HCT116 (cell line): Measurements from ENCODE around the gene PSMB7. TPM values are rescaled to one million over a fixed set of nuclear protein-coding genes. Genes with fewer than 3 reads are reported as not detected.

Source experiments
- ATAC-seq: fragments of 200-7000 bp; cut with Tn5 transposase; 2 replicates; pipeline ENCODE4 v1.9.1; 2020; ENCODE audit warnings: mild to moderate bottlenecking, moderate library complexity
- BruUV-seq: library from RNA; stranded (reverse); fragments of 400-500 nt; replicated peaks from 2 replicates; lab custom pipeline; 2021; lab: Mats Ljungman, UMichigan
- CTCF ChIA-PET: fragments of 300-600 bp; sonication (Branson Sonifier 250); formaldehyde crosslinking; loops from one replicate; lab custom pipeline; 2021; ENCODE audit warnings: antibody characterized with exemption; lab: Charles Lee
- POLR2A ChIA-PET: fragments of 300-600, 350-600 bp; sonication (Branson Sonifier 250); formaldehyde crosslinking; loops from one replicate; lab custom pipeline; 2021; ENCODE audit warnings: antibody characterized with exemption; lab: Charles Lee
- RAD21 ChIA-PET, 2 experiments: fragments of 300-600 bp; sonication (Branson Sonifier 250); formaldehyde crosslinking; loops; one replicate each; lab custom pipeline; 2023; ENCODE audit warnings: low total read pairs in 2 of 2; ENCODE audit not compliant: uncharacterized antibody in 2 of 2, unreplicated experiment in 2 of 2, low non-redundant PET in 1 of 2; lab: Charles Lee
- DNase-seq: peaks from one replicate; pipeline ENCODE4 v3.0.0-alpha.2; 2010; ENCODE audit warnings: low read depth, low spot score
- H2AFZ ChIP-seq: fragments of 200-600 bp; shearing (Covaris generic), sonication (generic); 2 replicates; pipeline ENCODE4 v1.6.1; 2017; ENCODE audit warnings: low read depth, mixed run types, mixed read lengths, antibody characterized with exemption, low read length; ENCODE audit not compliant: poor library complexity, severe bottlenecking
- H3K27ac ChIP-seq: 2 replicates; pipeline ENCODE4 v1.5.1; 2012; ENCODE audit warnings: low read depth, low read length
- H3K27me3 ChIP-seq: fragments of 200-600 bp; sonication (generic); 2 replicates; pipeline ENCODE4 v1.6.1; 2016; ENCODE audit warnings: mixed run types, low read length, mixed read lengths; ENCODE audit not compliant: insufficient read depth
- H3K36me3 ChIP-seq, 2 experiments: fragments of 200-500 bp in 1 of 2; fragments of 200-600 bp in 1 of 2; sonication (Bioruptor generic) in 1 of 2; sonication (generic) in 1 of 2; 2 replicates each; pipeline versions ENCODE4 v1.5.1 to v1.6.1; 2014 to 2016; ENCODE audit warnings: low read length in 2 of 2, inconsistent platforms in 1 of 2, mixed read lengths in 1 of 2, mixed run types in 1 of 2; ENCODE audit not compliant: insufficient read depth in 2 of 2, control insufficient read depth in 1 of 2
- H3K4me1 ChIP-seq, 2 experiments: fragments of 200-600 bp in 1 of 2; sonication (generic) in 1 of 2; 2 replicates each; pipeline versions ENCODE4 v1.5.1 to v1.6.1; 2012 to 2017; ENCODE audit warnings: low read length in 2 of 2, inconsistent platforms in 1 of 2, mild to moderate bottlenecking in 1 of 2, mixed read lengths in 1 of 2, mixed run types in 1 of 2, moderate library complexity in 1 of 2; ENCODE audit not compliant: insufficient read depth in 2 of 2, control insufficient read depth in 1 of 2
- H3K4me2 ChIP-seq: fragments of 200-600 bp; sonication (generic); 2 replicates; pipeline ENCODE4 v1.6.1; 2017; ENCODE audit warnings: mixed run types, low read length, mixed read lengths
- H3K4me3 ChIP-seq, 2 experiments: fragments of 200-600 bp in 1 of 2; sonication (generic) in 1 of 2; replicated peaks in 1 of 2; 2 replicates each; pipeline ENCODE4 v1.5.1; 2011 to 2016; ENCODE audit warnings: low read length in 2 of 2, control low read depth in 1 of 2, low read depth in 1 of 2, mild to moderate bottlenecking in 1 of 2, mixed read lengths in 1 of 2, mixed run types in 1 of 2
- H3K79me2 ChIP-seq: fragments of 200-600 bp; sonication (generic); 2 replicates; pipeline ENCODE4 v1.6.1; 2017; ENCODE audit warnings: mild to moderate bottlenecking, mixed run types, low read length, moderate library complexity, mixed read lengths; ENCODE audit not compliant: insufficient read depth
- H3K9ac ChIP-seq: fragments of 200-600 bp; sonication (generic); 2 replicates; pipeline ENCODE4 v1.6.1; 2016; ENCODE audit warnings: low read length, mixed read lengths
- H3K9me2 ChIP-seq: fragments of 200-600 bp; sonication (generic), shearing (Covaris generic); 2 replicates; pipeline ENCODE4 v1.6.1; 2017; ENCODE audit warnings: mixed run types, mild to moderate bottlenecking, moderate library complexity; ENCODE audit not compliant: insufficient read depth
- H3K9me3 ChIP-seq, 2 experiments: fragments of 200-500 bp in 1 of 2; fragments of 200-600 bp in 1 of 2; sonication (Bioruptor generic) in 1 of 2; sonication (generic) in 1 of 2; 2 replicates each; pipeline ENCODE4 v1.6.1; 2014 to 2017; ENCODE audit warnings: low read length in 2 of 2, mixed read lengths in 2 of 2, inconsistent platforms in 1 of 2, low read depth in 1 of 2, mild to moderate bottlenecking in 1 of 2, mixed run types in 1 of 2, moderate library complexity in 1 of 2; ENCODE audit not compliant: control insufficient read depth in 1 of 2, insufficient read depth in 1 of 2
- H4K20me1 ChIP-seq: fragments of 200-600 bp; sonication (generic), shearing (Covaris generic); 2 replicates; pipeline ENCODE4 v1.6.1; 2017; ENCODE audit warnings: mixed run types, mild to moderate bottlenecking, moderate library complexity; ENCODE audit not compliant: insufficient read depth
- CBX3 ChIP-seq: IDR thresholded peaks from 2 replicates; pipeline ENCODE4 v1.6.1; 2012; ENCODE audit warnings: low read depth
- EGR1 ChIP-seq: IDR thresholded peaks from 2 replicates; pipeline ENCODE4 v1.6.1; 2012; ENCODE audit warnings: low read depth
- ELF1 ChIP-seq: IDR thresholded peaks from 2 replicates; pipeline ENCODE4 v1.6.1; 2012; ENCODE audit warnings: low read depth, borderline replicate concordance
- EZH2phosphoT487 ChIP-seq: fragments of 200-600 bp; IDR thresholded peaks from 2 replicates; pipeline ENCODE4 v1.6.1; 2018; ENCODE audit warnings: antibody characterized with exemption, borderline replicate concordance
- POLR2A ChIP-seq: IDR thresholded peaks from 2 replicates; pipeline ENCODE4 v1.7.0; 2011; ENCODE audit warnings: borderline replicate concordance; ENCODE audit not compliant: insufficient read depth, insufficient read length; ENCODE audit errors: extremely low read depth
- SIN3A ChIP-seq: IDR thresholded peaks from 2 replicates; pipeline ENCODE4 v1.6.1; 2012; ENCODE audit warnings: low read depth
- TCF7L2 ChIP-seq: IDR thresholded peaks from 2 replicates; pipeline ENCODE4 v1.7.0; 2011; ENCODE audit warnings: borderline replicate concordance, inconsistent platforms; ENCODE audit not compliant: insufficient read depth, insufficient read length; ENCODE audit errors: extremely low read depth
- ZBTB33 ChIP-seq: IDR thresholded peaks from 2 replicates; pipeline ENCODE4 v1.6.1; 2011; ENCODE audit warnings: mild to moderate bottlenecking, low read length, moderate library complexity; ENCODE audit not compliant: insufficient replicate concordance; ENCODE audit errors: extremely low read depth
- intact Hi-C: fragments of 100-400 bp; cut with micrococcal nuclease; formaldehyde crosslinking; loops from 2 replicates; pipeline ENCODE4 v1.10.0; 2022
- total RNA-seq: library from RNA; stranded (reverse); gene quantifications from one replicate; pipeline ENCODE4 v1.2.1, GENCODE V29; 2021; ENCODE audit not compliant: unreplicated experiment

PSMB7 gene
- total RNA-seq, 1 experiment from 2014 or later = 222 TPM

GRCh38 chr9:124347968-124348358 is 67.3 kb downstream of the PSMB7 start:
- ChIA-PET CTCF (no interaction called here), POLR2A (no interaction called here), RAD21 (no interaction called here)
- Histone ChIP-seq H3K4me2 (no peak overlapping the region), H3K4me3 (no peak overlapping the region), H3K79me2 (peaks cover 5% of the 10 kb centered on the region; the same call in 1 of the 2 replicates), H3K9me3 (no peaks in the 10 kb centered on the region), H4K20me1 (no peaks in the 10 kb centered on the region), H3K9me2 (no peaks in the 10 kb centered on the region), H2AFZ (no peak overlapping the region), H3K27ac (no peak overlapping the region), H3K27me3 (no peaks in the 10 kb centered on the region), H3K36me3 (peaks cover 32 to 38% of the 10 kb centered on the region in 2 experiments), H3K9ac (no peak overlapping the region), H3K4me1 (peaks cover 0 to 9% of the 10 kb centered on the region in 2 experiments; a peak in 2 of 4 replicates)
- intact Hi-C loops = no loop called here
- DNase-seq = no peak
- no TSS peak for BruUV-seq
- no peak for TF ChIP-seq SIN3A
- no peak for TF ChIP-seq TCF7L2
- TF ChIP-seq ELF1 = no peak
- no peak for TF ChIP-seq CBX3
- no peak for TF ChIP-seq ZBTB33
- TF ChIP-seq POLR2A = no peak
- TF ChIP-seq EGR1 = no peak
- TF ChIP-seq EZH2phosphoT487 = no peak
- no peak for ATAC-seq
